WI38 (cell line): ENCODE measurements around the gene UBXN11.

Source experiments
- H3K4me3 ChIP-seq: 2 replicates; pipeline ENCODE4 v1.5.1; 2011; ENCODE audit warnings: low read depth, mild to moderate bottlenecking, control low read depth, low read length
- CTCF ChIP-seq: IDR thresholded peaks from 2 replicates; pipeline ENCODE4 v1.5.1; 2012; ENCODE audit warnings: low read depth, mild to moderate bottlenecking, control low read depth, low read length

The UBXN11 gene

GRCh38 chr1:26278303-26278702 lies 28.1 kb downstream of the UBXN11 start:
- H3K4me3 ChIP-seq = no peak overlapping the region
- no peak for TF ChIP-seq CTCF

GRCh38 chr1:26277719-26278118 lies 28.7 kb downstream of the UBXN11 start:
- TF ChIP-seq CTCF = no peak
- H3K4me3 ChIP-seq = no peak overlapping the region

- no peak overlapping the region for H3K4me3 ChIP-seq
- TF ChIP-seq CTCF = no peak
These were observed 29.2 kb downstream of the UBXN11 start for GRCh38 chr1:26277261-26277661.

- no peak for TF ChIP-seq CTCF
- no peak overlapping the region for H3K4me3 ChIP-seq
These were observed 30.0 kb downstream of the UBXN11 start for GRCh38 chr1:26276432-26276838.

- peak; percentile 68 for TF ChIP-seq CTCF
- no peak overlapping the region for H3K4me3 ChIP-seq
These were observed 30.6 kb downstream of the UBXN11 start for GRCh38 chr1:26275580-26276431.

GRCh38 chr1:26274801-26275425 lies 31.5 kb downstream of the UBXN11 start:
- TF ChIP-seq CTCF = no peak
- H3K4me3 ChIP-seq = no peak overlapping the region

GRCh38 chr1:26269198-26269550 lies 37.3 kb downstream of the UBXN11 start:
- H3K4me3 ChIP-seq = no peak overlapping the region

More at GRCh38 chr1:26269198-26269550, 37.3 kb downstream of the UBXN11 start:
- no peak for TF ChIP-seq CTCF
